ENCODE results near the gene RNF32.
"Not testable (repeated sequence)": the region's sequence is repeated elsewhere in the genome, so short reads cannot be mapped to it uniquely, and the experiment has no call there.

Gene RNF32

DNA sequence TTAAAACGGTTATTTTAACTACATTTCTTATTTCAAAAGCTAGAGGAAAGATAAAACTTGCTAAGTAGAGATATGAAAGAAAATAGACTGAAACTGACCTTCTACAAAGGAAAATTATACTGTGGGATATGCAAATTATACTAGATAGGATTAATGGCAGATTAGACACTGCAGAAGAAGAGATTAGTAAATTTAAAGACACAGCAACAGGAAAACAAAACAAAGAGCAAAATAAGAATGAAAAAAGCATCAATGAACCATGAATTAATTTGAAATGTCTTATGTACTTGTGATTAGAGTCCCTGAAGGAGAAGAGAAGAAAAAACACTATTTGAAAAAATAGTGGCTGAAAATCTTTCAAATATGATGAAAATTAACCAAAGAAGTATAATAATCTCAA is 52.3 kb downstream of the RNF32 start:
- Mint-ChIP-seq H3K27ac (no peak overlapping the region), H3K36me3 (ENCODE audit: low read depth) (peaks cover 49% of the 10 kb centered on the region), H3K4me3 (no peak overlapping the region), H3K9me3 (peaks cover 46% of the 10 kb centered on the region), H3K27me3 (ENCODE audit: low read depth) (no peaks in the 10 kb centered on the region), H3K4me1 (no peaks in the 10 kb centered on the region)
- TF ChIP-seq, protein P1, sequence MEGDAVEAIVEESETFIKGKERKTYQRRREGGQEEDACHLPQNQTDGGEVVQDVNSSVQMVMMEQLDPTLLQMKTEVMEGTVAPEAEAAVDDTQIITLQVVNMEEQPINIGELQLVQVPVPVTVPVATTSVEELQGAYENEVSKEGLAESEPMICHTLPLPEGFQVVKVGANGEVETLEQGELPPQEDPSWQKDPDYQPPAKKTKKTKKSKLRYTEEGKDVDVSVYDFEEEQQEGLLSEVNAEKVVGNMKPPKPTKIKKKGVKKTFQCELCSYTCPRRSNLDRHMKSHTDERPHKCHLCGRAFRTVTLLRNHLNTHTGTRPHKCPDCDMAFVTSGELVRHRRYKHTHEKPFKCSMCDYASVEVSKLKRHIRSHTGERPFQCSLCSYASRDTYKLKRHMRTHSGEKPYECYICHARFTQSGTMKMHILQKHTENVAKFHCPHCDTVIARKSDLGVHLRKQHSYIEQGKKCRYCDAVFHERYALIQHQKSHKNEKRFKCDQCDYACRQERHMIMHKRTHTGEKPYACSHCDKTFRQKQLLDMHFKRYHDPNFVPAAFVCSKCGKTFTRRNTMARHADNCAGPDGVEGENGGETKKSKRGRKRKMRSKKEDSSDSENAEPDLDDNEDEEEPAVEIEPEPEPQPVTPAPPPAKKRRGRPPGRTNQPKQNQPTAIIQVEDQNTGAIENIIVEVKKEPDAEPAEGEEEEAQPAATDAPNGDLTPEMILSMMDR (IDR thresholded peaks at IDR 0.05; ENCODE audit: unreplicated experiment in 3 of 3) = no peak

DNA sequence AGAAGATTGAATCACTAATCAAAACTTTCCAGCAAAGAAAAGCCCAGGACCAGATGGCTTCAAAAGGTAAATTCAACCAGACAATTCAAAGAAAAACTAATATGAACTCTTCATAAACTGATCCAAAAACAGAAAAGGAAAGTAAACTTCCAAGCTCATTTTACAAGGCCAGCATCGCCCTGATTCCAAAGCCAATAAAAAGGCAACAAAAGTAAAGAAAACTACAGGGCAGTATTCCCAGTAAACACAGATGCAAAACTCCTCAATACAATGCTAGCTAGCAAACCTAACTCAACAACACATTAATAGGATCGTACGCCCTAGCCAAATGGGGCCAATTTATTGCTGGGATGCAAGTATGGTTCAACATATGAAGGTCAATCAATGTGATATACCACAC is 53.1 kb downstream of the RNF32 start:
- Mint-ChIP-seq H3K9me3 (peaks cover 51% of the 10 kb centered on the region), H3K4me3 (no peak overlapping the region), H3K27me3 (ENCODE audit: low read depth) (no peaks in the 10 kb centered on the region), H3K27ac (no peak overlapping the region), H3K4me1 (no peaks in the 10 kb centered on the region), H3K36me3 (ENCODE audit: low read depth) (peaks cover 56% of the 10 kb centered on the region)
- TF ChIP-seq, protein P1 (IDR thresholded peaks at IDR 0.05; ENCODE audit: unreplicated experiment in 3 of 3) = no peak

DNA sequence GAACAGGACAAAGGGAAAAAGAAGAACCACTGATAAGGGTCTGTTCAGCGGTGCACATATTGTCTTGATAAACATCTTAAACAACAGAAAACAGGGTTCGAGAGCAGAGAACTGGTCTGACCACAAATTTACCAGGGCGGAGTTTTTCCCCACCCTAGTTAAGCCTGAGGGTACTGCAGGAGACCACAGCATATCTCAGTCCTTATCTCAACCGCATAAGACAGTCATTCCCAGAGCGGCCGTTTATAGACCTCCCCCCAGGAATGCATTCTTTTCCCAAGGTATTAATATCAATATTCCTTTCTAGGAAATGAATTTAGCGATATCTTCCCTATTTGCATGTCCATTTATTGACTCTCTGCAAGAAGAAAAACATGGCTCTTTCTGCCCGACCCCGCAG is 56.7 kb downstream of the RNF32 start:
- not testable (repeated sequence) for H3K4me1 Mint-ChIP-seq; H3K27ac Mint-ChIP-seq; H3K4me3 Mint-ChIP-seq; H3K27me3 Mint-ChIP-seq (ENCODE audit: low read depth)
- peaks cover 78% of the 10 kb centered on the region for H3K36me3 Mint-ChIP-seq (ENCODE audit: low read depth)
- H3K9me3 Mint-ChIP-seq = peaks cover 70% of the 10 kb centered on the region

DNA sequence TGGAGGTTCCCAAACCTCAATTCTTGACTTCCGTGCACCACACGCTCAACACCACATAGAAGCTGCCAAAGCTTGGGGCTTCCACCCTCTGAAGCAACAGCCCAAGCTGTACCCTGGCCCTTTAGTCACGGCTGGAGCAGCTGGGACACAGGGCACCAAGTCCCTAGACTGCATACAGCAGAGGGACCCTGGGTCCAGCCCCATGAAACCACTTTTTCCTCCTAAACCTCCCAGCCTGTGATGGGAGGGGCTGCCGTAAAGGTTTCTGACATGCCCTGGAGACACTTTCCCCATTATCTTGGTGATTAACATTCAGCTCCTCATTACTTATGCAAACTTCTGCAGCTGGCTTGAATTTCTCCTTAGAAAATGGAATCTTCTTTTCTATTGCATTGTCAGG is 57.9 kb downstream of the RNF32 start:
- H3K27me3 Mint-ChIP-seq (ENCODE audit: low read depth); H3K4me1 Mint-ChIP-seq; H3K27ac Mint-ChIP-seq; H3K4me3 Mint-ChIP-seq: not testable (repeated sequence)
- Mint-ChIP-seq H3K36me3 (ENCODE audit: low read depth) (peaks cover 74% of the 10 kb centered on the region), H3K9me3 (peaks cover 64% of the 10 kb centered on the region)

DNA sequence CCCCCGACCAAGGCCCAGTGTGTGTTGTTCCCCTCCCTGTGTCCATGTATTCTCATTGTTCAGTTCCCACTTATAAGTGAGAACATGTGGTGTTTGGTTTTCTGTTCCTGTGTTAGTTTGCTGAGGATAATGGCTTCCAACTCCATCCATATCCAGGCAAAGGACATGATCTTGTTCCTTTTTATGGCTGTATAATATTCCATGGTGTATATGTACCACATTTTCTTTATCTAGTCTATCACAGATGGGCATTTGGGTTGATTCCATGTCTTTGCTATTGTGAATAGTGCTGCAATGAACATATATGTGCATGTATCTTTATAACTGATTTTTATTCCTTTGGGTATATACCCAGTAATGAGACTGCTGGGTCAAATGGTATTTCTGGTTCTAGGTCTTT is 61.2 kb downstream of the RNF32 start:
- H3K9me3 Mint-ChIP-seq = peaks cover 42% of the 10 kb centered on the region
- H3K4me1 Mint-ChIP-seq; H3K27me3 Mint-ChIP-seq (ENCODE audit: low read depth); H3K4me3 Mint-ChIP-seq; H3K27ac Mint-ChIP-seq: not testable (repeated sequence)
- H3K36me3 Mint-ChIP-seq (ENCODE audit: low read depth) = peaks cover 60% of the 10 kb centered on the region

DNA sequence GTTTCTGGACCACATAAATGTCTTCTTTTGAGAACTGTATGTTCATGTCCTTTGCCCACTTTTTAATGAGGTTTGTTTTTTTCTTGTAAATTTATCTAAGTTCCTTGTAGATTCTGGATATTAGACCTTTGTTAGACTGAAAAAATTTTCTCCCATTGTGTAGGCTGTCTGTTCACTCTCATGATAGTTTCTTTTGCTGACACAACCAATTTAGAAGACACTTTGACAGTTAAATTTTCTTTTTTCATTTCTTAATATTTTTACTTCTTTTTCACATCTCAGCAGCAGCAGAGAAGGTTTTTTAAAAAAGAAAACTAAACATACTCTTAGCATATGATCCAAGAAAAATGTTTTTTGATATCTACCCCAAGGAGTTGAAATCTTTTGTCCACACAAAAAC is 61.8 kb downstream of the RNF32 start:
- Mint-ChIP-seq H3K9me3 (peaks cover 43% of the 10 kb centered on the region), H3K27me3 (ENCODE audit: low read depth) (no peaks in the 10 kb centered on the region), H3K27ac (no peak overlapping the region), H3K4me1 (no peaks in the 10 kb centered on the region), H3K36me3 (ENCODE audit: low read depth) (peaks cover 60% of the 10 kb centered on the region), H3K4me3 (no peak overlapping the region)
- TF ChIP-seq, protein P1 (IDR thresholded peaks at IDR 0.05; ENCODE audit: unreplicated experiment in 3 of 3) = no peak

DNA sequence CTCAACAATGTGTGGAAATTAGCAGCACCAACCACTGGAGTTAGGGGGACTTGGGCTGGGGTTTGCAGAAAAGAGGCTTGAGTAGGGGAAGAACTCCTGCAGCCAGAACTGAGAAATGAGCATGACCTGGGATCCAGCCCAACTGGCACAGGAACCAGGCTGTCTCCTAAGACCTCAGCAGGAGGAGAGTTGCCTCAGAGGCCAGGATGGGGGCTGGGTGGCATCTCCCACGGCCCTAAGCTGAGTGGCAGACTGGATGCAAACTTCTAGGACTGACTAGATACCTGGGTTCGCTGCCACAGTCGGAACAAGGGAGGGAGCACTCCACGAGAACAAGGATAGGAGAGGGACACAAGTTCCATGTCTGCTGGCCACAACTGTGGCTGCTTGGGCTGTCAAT is 62.6 kb downstream of the RNF32 start:
- peaks cover 39% of the 10 kb centered on the region for H3K9me3 Mint-ChIP-seq
- no peaks in the 10 kb centered on the region for H3K27me3 Mint-ChIP-seq (ENCODE audit: low read depth)
- H3K4me3 Mint-ChIP-seq = no peak overlapping the region
- TF ChIP-seq, protein P1 (IDR thresholded peaks at IDR 0.05; ENCODE audit: unreplicated experiment in 3 of 3) = no peak
- H3K4me1 Mint-ChIP-seq = no peaks in the 10 kb centered on the region
- no peak overlapping the region for H3K27ac Mint-ChIP-seq
- H3K36me3 Mint-ChIP-seq (ENCODE audit: low read depth) = peaks cover 60% of the 10 kb centered on the region
